HG02571 (cell line): ENCODE results near the gene N4BP2L2.

ENCODE experiments used
- ATAC-seq: cut with Tn5 transposase; IDR thresholded peaks from one replicate; pipeline ENCODE4 v1.9.1; 2021; ENCODE audit warnings: mild to moderate bottlenecking, moderate library complexity; ENCODE audit not compliant: unreplicated experiment

Gene N4BP2L2

GRCh38 chr13:32472194-32472621 lies 66.4 kb downstream of the N4BP2L2 start:
- ATAC-seq, result peak; percentile 79

GRCh38 chr13:32471187-32471922 lies 67.2 kb downstream of the N4BP2L2 start:
- ATAC-seq, result no peak

DNA sequence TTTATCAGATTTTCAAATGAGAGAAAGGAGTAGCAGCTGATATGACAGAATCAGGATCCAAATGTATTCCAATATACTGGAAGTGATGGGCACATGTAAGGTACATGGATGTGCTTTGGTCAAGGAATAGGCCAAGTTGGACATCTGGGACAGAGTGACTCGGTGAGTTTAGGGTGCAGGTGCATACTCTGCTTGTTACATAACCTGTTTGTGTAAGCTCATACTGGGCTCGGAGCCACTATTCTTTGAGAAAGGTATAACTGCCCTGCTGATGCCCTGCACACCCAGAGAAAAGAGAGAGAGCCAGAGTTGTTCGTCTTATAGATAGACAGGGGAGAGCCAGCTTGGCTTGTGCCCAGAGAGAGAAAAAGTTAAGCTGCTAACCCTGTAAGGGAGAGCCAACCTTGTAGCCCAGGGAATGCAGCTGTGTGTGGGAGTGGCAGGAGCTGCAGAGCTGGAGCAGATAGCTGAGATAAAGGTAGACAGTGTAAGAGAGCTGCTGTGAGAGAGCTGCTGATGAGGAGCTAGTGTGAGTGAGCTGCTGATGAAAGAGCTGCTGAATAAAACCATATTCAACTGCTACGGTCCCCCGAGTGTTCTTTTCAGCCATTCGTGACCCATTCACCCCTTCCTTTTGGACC lies 70.0 kb downstream of the N4BP2L2 start:
- no peak for ATAC-seq

GRCh38 chr13:32456591-32456990 lies 82.0 kb downstream of the N4BP2L2 start:
- ATAC-seq, result no peak

DNA sequence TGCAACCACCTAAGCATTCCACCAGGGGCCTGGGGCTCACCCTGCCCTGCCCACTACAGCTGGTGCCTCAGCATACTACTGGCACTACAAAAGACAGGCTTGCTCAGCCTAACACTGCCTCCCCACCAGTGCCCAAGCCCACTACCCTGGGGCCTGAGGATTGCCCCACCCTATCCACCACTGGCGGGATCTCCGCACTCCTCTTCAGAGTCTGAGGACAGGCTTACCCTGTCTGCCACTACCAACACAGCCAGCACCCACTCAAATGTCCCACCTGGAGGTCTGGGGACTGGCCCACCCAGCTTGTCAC lies 83.0 kb downstream of the N4BP2L2 start:
- no peak for ATAC-seq

DNA sequence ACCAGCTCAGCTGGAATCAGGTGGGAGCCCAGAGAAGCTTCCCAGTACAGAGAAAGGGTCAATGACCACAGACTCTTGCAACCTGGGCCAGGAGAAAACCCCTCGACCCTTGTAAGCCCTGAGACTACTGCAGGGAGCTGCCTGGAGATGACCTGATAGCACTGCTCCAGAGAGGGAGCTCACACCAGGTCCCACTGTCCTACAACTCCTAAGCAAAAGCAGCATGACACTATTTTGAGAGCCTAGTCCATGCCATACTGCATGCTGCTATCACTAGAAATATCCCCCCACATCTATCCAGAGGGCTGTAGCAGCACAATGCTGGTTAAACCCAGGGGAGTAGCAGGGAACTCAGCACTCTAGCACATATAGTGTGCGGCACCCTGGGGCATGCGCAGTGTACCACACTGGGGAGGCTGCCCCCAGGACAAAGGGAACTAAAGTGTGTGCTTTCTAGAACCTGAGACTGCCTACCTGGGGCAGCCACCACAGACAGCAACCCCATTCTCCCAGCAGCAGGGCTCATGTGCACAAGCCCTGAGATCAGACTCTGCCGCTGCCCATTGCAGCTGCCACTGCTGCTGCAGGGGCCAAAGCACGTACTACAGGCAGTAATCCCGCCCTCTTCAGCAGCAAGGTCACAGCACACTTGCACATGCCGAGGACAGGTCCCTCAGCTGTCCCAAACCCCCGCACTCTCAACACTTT lies 83.6 kb downstream of the N4BP2L2 start:
- ATAC-seq, result no peak

- ATAC-seq, result no peak
Observed at GRCh38 chr13:32453981-32454380, 84.6 kb downstream of the N4BP2L2 start.

DNA sequence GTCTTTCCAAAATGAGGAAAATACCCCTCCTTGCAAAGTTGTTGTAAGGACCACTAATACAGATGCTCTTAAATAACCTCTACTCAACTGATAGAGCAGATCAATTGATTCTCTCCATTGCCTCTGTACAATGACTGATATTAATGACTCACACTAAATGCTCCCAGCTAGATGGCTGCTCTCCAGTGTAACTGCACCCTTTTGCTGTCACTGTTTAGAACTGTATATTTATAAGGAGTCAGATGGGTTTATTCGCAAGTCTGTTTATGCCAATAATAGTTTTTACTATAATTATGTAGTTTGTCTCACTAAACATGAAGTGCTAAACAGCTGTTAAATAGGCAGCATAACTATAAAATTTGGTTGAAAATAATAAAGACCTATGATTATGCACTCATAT lies 89.6 kb downstream of the N4BP2L2 start:
- ATAC-seq, result no peak

DNA sequence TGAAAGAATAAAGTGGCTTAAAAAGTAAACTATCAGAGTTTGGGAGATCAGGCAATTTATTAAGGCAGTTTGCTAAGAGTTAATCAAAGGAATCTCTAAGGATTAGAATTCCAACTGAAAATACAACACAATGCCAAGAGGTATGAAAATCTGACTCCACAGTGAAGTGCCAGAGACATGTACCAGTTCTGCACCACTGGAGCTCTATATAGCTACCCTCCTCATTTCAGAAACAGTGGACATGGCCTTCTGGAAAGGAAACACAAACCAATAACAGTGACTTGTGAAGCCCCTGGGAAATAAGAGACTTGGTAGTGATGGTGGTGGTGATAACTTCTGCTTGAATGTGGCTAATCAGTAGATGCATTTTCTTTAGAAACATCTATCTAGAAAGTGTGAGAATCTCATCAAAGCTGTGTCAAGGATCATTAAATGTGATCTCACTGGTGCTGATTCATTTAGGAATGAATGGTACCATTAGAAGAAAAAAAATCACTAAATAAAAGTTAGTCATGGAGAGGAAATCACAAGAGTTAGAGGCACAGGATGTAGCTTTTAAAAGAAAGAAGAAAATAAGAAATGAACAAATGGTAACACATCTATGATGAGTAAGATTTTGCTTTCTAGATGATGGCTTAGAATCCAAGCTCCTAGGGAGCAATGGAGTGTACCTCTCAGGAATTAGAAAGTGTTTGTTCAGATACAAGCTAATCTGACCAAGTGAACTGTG lies 90.5 kb downstream of the N4BP2L2 start:
- no peak for ATAC-seq

GRCh38 chr13:32446773-32447465 lies 91.7 kb downstream of the N4BP2L2 start:
- no peak for ATAC-seq

DNA sequence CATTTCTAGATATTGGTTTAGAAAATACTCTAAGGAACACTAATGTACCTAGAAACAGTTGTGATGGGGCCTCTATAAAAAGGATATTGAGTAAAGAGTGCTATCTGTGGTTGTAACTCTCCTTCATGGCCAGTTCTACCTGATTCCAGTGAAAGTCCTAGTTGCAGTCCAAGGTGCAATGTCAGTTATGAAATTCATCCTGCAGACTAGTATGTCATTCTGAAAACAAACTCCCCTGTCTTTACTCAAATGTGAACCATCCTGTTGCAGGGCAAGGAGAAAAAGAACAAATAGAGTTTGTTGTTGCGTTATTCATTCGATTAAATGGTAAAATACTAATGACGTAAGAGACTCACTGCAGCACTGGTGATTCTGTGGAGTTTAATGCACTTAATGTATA lies 92.4 kb downstream of the N4BP2L2 start:
- no peak for ATAC-seq

- no peak for ATAC-seq
Observed at GRCh38 chr13:32445461-32445860, 93.1 kb downstream of the N4BP2L2 start.

DNA sequence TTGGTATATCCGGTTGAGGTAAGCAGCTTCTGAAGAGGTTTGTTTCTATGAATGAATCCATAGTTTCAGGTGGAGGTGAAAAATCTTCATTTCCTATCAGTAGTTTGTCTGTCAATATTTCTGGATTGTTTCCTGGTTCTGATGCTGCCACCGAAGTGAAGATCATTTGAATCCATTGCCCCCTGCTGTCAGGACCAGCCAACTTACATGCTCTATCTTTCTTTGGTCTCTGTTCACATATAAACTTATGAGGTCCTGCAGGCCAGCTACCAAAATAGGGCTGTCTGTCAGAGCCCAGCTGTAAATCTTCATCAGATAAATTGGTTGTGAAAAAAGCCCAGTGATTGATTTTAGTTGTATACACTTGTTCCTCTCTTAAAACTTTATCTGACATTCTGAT lies 95.5 kb downstream of the N4BP2L2 start:
- ATAC-seq, result peak; percentile 42

GRCh38 chr13:32438871-32439270 lies 99.7 kb downstream of the N4BP2L2 start:
- no peak for ATAC-seq

GRCh38 chr13:32432856-32433255 lies 105.7 kb downstream of the N4BP2L2 start:
- ATAC-seq, result no peak

- ATAC-seq, result no peak
Observed at GRCh38 chr13:32431361-32431760, 107.2 kb downstream of the N4BP2L2 start.

DNA sequence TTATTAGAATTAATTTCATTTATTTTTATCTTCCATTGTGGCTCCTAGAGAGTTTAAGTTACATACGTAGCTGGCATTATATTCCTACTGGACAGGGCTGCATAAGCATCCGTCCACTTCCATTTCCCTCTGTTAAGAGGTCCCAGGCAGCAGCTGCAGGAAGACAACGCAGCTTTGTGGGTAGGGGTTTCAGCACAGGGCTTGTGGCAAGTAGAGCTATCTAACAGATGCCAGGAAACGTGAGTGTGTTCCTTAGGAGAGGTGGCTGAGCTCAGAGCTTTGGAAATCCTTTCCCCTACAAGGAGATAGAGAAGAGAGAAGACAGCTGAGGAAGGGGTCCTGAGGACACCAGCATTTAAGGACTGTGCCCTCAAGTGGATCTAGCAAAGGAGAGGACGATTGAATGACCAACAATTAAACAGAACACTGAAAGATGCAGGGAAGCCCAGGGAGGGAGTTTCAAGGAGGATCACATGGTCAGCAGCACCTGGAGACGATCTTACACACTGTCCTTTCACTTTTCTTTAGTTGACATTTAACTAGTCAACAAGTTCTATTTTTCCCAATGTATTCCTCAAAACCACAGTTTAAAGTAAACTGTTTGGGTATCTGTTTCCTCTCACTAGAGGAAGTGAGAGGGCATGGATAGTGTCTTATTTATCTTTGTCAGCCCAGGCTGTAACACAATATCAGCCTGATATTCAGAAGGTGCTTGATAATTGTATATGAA lies 108.4 kb downstream of the N4BP2L2 start:
- no peak for ATAC-seq

- ATAC-seq, result no peak
Observed at GRCh38 chr13:32429433-32429909, 109.1 kb downstream of the N4BP2L2 start.

DNA sequence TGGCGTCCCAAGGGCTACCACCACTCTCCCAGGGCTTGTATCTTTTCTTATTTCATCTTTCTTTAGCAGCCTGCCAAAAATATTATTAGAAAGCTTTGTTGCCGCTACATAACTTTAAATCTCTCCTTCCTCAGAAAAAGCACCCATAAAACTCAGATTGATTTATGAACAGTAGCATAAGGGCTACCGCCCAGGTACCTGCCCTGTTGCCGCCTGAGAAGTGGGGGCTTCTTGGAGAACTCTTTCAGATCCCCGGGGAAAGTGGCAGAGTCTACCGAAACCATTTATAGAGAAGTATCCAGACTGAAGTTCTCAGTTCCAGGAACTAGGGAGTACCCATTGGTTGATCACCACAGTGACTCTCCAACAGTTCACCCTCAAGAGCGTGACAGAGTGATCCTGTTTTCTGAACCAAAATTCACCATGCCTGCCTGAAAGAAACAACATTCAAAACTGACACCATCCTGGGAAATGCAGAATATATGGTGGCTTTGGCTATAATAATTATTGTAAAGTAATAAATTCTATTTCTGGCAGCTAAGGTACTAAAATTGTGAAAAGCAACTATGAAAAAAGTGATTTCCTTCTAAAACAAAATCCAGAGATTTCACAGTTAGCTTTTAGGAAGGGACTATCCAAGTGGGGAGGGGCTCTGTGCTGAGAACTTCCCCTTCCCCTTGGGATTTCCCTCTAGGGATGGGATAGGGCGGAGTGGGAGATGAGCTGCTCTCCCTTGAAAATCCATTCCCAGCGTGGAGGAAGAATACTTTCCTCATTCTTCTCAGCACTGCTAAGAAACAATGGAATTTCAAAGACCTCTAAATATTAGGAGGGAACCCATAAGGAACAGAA lies 109.8 kb downstream of the N4BP2L2 start:
- no peak for ATAC-seq
